Measurements from ENCODE around the gene RHOBTB3.

The RHOBTB3 gene

DNA sequence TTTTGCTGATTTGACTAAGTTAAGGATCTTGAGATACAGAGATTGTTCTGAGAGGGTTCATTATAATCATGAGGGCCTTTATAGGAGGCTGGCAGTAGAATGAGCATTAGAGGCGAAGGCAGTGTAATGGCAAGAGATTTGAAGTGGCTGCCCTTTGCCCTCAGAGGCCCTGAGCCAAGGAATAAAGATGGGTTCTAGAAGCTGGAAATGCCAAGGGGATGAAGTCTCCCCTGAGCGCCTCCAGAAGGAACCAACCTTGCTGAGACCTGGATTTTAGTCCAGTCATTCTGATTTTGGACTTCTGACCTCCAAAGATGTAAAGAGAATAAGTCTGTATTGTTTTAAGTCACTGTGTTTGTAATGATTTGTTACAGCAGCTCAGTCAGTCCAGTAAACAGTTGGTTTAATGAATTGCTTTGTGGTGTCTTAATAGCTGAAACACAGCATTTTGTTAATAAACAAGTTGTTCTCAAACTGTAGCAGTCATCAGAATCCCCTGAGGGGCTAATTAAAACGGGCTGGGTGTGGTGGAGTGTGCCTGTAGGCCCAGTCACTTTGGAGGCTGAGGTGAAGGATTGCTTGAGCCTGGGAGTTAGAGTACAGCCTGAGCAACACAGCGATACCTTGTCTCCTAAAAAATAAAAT is 68.2 kb downstream of the RHOBTB3 start:
- H3K36me3 ChIP-seq (ENCODE audit: control insufficient read depth, low read depth, low read length): no peaks in the 10 kb centered on the region
- H3K9ac ChIP-seq (ENCODE audit: low read length): no peak overlapping the region
- H3K4me3 ChIP-seq (ENCODE audit: low read length): no peak overlapping the region
- H3K4me1 ChIP-seq (ENCODE audit: control insufficient read depth, low read depth, low read length): no peaks in the 10 kb centered on the region
- H3K9me3 ChIP-seq (ENCODE audit: control insufficient read depth, low read depth, low read length): no peaks in the 10 kb centered on the region
- no peaks in the 10 kb centered on the region for H3K27me3 ChIP-seq (ENCODE audit: control insufficient read depth, insufficient read depth, low read length)
- H3K27ac ChIP-seq (ENCODE audit: low read length): no peak overlapping the region

GRCh38 chr5:95800553-95800952 is 69.4 kb downstream of the RHOBTB3 start:
- no peak overlapping the region for H3K27ac ChIP-seq (ENCODE audit: low read length)
- H3K36me3 ChIP-seq (ENCODE audit: control insufficient read depth, low read depth, low read length): no peaks in the 10 kb centered on the region
- H3K27me3 ChIP-seq (ENCODE audit: control insufficient read depth, insufficient read depth, low read length): no peaks in the 10 kb centered on the region
- H3K9me3 ChIP-seq (ENCODE audit: control insufficient read depth, low read depth, low read length): no peaks in the 10 kb centered on the region
- H3K4me3 ChIP-seq (ENCODE audit: low read length): no peak overlapping the region
- no peaks in the 10 kb centered on the region for H3K4me1 ChIP-seq (ENCODE audit: control insufficient read depth, low read depth, low read length)
- H3K9ac ChIP-seq (ENCODE audit: low read length): no peak overlapping the region

GRCh38 chr5:95801532-95801931 is 70.4 kb downstream of the RHOBTB3 start:
- Histone ChIP-seq H3K9ac (ENCODE audit: low read length) (no peak overlapping the region), H3K4me3 (ENCODE audit: low read length) (no peak overlapping the region), H3K9me3 (ENCODE audit: control insufficient read depth, low read depth, low read length) (no peaks in the 10 kb centered on the region), H3K36me3 (ENCODE audit: control insufficient read depth, low read depth, low read length) (no peaks in the 10 kb centered on the region), H3K27me3 (ENCODE audit: control insufficient read depth, insufficient read depth, low read length) (no peaks in the 10 kb centered on the region), H3K27ac (ENCODE audit: low read length) (no peak overlapping the region), H3K4me1 (ENCODE audit: control insufficient read depth, low read depth, low read length) (no peaks in the 10 kb centered on the region)

DNA sequence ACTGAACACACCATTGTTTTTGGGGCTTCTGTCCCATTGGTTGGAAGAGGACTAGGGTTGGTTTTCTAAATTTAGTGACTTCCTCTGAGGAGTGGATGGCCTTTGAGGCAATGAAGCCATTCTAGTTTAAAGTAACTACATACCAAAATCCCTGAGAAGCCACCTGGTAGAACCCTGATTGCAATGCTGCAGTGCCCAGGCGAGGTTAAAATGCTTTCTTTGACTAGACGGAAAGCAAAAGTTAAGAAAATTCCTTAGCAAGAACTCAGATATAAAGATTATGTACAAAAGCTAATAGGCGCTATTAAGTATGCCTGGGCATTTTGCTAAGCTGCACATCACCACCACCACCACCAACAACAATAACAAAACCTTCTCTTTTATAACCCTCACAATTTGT is 70.8 kb downstream of the RHOBTB3 start:
- H3K4me1 ChIP-seq (ENCODE audit: control insufficient read depth, low read depth, low read length): no peaks in the 10 kb centered on the region

GRCh38 chr5:95803271-95804148 is 72.4 kb downstream of the RHOBTB3 start:
- Histone ChIP-seq H3K4me1 (ENCODE audit: control insufficient read depth, low read depth, low read length) (peaks cover 3% of the 10 kb centered on the region), H3K27ac (ENCODE audit: low read length) (no peak overlapping the region), H3K9ac (ENCODE audit: low read length) (no peak overlapping the region), H3K36me3 (ENCODE audit: control insufficient read depth, low read depth, low read length) (no peaks in the 10 kb centered on the region), H3K4me3 (ENCODE audit: low read length) (no peak overlapping the region), H3K9me3 (ENCODE audit: control insufficient read depth, low read depth, low read length) (no peaks in the 10 kb centered on the region), H3K27me3 (ENCODE audit: control insufficient read depth, insufficient read depth, low read length) (no peaks in the 10 kb centered on the region)

More for the DNA sequence above, 70.8 kb downstream of the RHOBTB3 start:
- Histone ChIP-seq H3K27me3 (ENCODE audit: control insufficient read depth, insufficient read depth, low read length) (no peaks in the 10 kb centered on the region), H3K27ac (ENCODE audit: low read length) (no peak overlapping the region), H3K9ac (ENCODE audit: low read length) (no peak overlapping the region), H3K4me3 (ENCODE audit: low read length) (no peak overlapping the region), H3K9me3 (ENCODE audit: control insufficient read depth, low read depth, low read length) (no peaks in the 10 kb centered on the region), H3K36me3 (ENCODE audit: control insufficient read depth, low read depth, low read length) (no peaks in the 10 kb centered on the region)

- Histone ChIP-seq H3K4me1 (ENCODE audit: control insufficient read depth, low read depth, low read length) (peaks cover 10% of the 10 kb centered on the region), H3K27me3 (ENCODE audit: control insufficient read depth, insufficient read depth, low read length) (no peaks in the 10 kb centered on the region), H3K9ac (ENCODE audit: low read length) (no peak overlapping the region), H3K36me3 (ENCODE audit: control insufficient read depth, low read depth, low read length) (no peaks in the 10 kb centered on the region), H3K9me3 (ENCODE audit: control insufficient read depth, low read depth, low read length) (no peaks in the 10 kb centered on the region), H3K4me3 (ENCODE audit: low read length) (no peak overlapping the region), H3K27ac (ENCODE audit: low read length) (no peak overlapping the region)
Measured at GRCh38 chr5:95804736-95805539, 73.8 kb downstream of the RHOBTB3 start.

GRCh38 chr5:95806687-95807086 is 75.6 kb downstream of the RHOBTB3 start:
- H3K4me3 ChIP-seq (ENCODE audit: low read length): no peak overlapping the region
- H3K36me3 ChIP-seq (ENCODE audit: control insufficient read depth, low read depth, low read length): no peaks in the 10 kb centered on the region
- H3K4me1 ChIP-seq (ENCODE audit: control insufficient read depth, low read depth, low read length): peaks cover 20% of the 10 kb centered on the region
- H3K9me3 ChIP-seq (ENCODE audit: control insufficient read depth, low read depth, low read length): no peaks in the 10 kb centered on the region
- H3K9ac ChIP-seq (ENCODE audit: low read length): no peak overlapping the region
- no peak overlapping the region for H3K27ac ChIP-seq (ENCODE audit: low read length)
- no peaks in the 10 kb centered on the region for H3K27me3 ChIP-seq (ENCODE audit: control insufficient read depth, insufficient read depth, low read length)

- Histone ChIP-seq H3K9ac (ENCODE audit: low read length) (no peak overlapping the region), H3K36me3 (ENCODE audit: control insufficient read depth, low read depth, low read length) (no peaks in the 10 kb centered on the region), H3K4me3 (ENCODE audit: low read length) (no peak overlapping the region), H3K4me1 (ENCODE audit: control insufficient read depth, low read depth, low read length) (peaks cover 20% of the 10 kb centered on the region), H3K27ac (ENCODE audit: low read length) (no peak overlapping the region), H3K27me3 (ENCODE audit: control insufficient read depth, insufficient read depth, low read length) (no peaks in the 10 kb centered on the region), H3K9me3 (ENCODE audit: control insufficient read depth, low read depth, low read length) (no peaks in the 10 kb centered on the region)
Measured at GRCh38 chr5:95808013-95808685, 77.0 kb downstream of the RHOBTB3 start.

DNA sequence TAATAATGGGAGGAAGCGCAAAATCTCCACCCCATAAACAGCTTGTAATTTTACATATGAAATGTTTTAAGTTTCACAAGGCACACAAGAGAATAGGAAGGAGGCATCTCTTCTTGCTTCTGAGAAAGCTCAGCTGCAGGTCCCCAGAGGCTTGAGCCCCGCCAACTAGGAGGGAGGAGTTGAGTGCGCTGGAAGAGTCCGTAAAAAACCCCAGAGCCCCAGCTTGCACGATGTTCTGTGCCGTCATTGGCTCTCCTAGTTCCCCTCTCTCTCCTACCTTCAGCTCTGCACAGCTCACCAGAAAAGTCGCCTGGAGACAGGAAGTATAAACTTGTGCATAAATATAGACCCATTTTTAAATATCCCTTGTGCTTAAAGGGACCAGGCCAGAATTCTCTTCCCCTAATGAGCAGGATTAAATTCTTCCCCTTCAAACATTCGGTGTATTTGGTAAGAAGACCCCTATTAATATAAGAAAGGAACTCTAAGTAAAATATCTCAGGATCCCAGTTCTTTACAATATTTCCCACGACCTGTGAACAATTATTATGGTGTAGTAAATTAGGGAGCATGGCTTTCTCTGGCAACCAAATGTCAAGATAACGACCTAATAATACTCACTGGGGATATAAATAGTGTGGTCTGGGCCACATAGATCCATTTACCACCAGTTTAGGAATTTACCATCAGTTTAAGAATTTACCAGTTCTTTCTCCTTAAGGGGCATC is 77.7 kb downstream of the RHOBTB3 start:
- no peaks in the 10 kb centered on the region for H3K9me3 ChIP-seq (ENCODE audit: control insufficient read depth, low read depth, low read length)
- H3K4me3 ChIP-seq (ENCODE audit: low read length): no peak overlapping the region
- H3K27ac ChIP-seq (ENCODE audit: low read length): no peak overlapping the region
- H3K4me1 ChIP-seq (ENCODE audit: control insufficient read depth, low read depth, low read length): peaks cover 20% of the 10 kb centered on the region
- H3K36me3 ChIP-seq (ENCODE audit: control insufficient read depth, low read depth, low read length): no peaks in the 10 kb centered on the region
- H3K27me3 ChIP-seq (ENCODE audit: control insufficient read depth, insufficient read depth, low read length): no peaks in the 10 kb centered on the region
- H3K9ac ChIP-seq (ENCODE audit: low read length): no peak overlapping the region

- H3K4me3 ChIP-seq (ENCODE audit: low read length): no peak overlapping the region
- H3K9ac ChIP-seq (ENCODE audit: low read length): no peak overlapping the region
- H3K27ac ChIP-seq (ENCODE audit: low read length): no peak overlapping the region
Measured at GRCh38 chr5:95809414-95809960, 78.4 kb downstream of the RHOBTB3 start.

More at GRCh38 chr5:95809414-95809960, 78.4 kb downstream of the RHOBTB3 start:
- H3K4me1 ChIP-seq (ENCODE audit: control insufficient read depth, low read depth, low read length): peaks cover 20% of the 10 kb centered on the region
- no peaks in the 10 kb centered on the region for H3K36me3 ChIP-seq (ENCODE audit: control insufficient read depth, low read depth, low read length)
- no peaks in the 10 kb centered on the region for H3K27me3 ChIP-seq (ENCODE audit: control insufficient read depth, insufficient read depth, low read length)
- no peaks in the 10 kb centered on the region for H3K9me3 ChIP-seq (ENCODE audit: control insufficient read depth, low read depth, low read length)
